ENCODE data around the gene IL2RA.
A peak's percentile ranks its signal among the peaks of the same experiment; 100 is the strongest.
"Not testable (repeated sequence)": the region's sequence is repeated elsewhere in the genome, so short reads cannot be mapped to it uniquely, and the experiment has no call there.

The IL2RA gene

GRCh38 chr10:6062101-6062771 lies at the start of gene IL2RA:
Gene IL2RA (minus strand): TSS chr10:6062367. CDS start chr10:6062151, 216 bp downstream.
- DNase-seq (ENCODE audit: low read depth in 2 of 2) = peak in 1 of 2 donors; percentile 64

- no peak for DNase-seq (ENCODE audit: low read depth in 2 of 2)
These were observed 48.0 kb upstream of the IL2RA start for GRCh38 chr10:6110136-6110535.

- no peak for DNase-seq (ENCODE audit: low read depth in 2 of 2)
These were observed 47.2 kb upstream of the IL2RA start for GRCh38 chr10:6109444-6109775.

GRCh38 chr10:6108631-6109443 lies 46.7 kb upstream of the IL2RA start:
- DNase-seq (ENCODE audit: low read depth in 2 of 2) = no peak

GRCh38 chr10:6108072-6108471 lies 45.9 kb upstream of the IL2RA start:
- no peak for DNase-seq (ENCODE audit: low read depth in 2 of 2)

- DNase-seq (ENCODE audit: low read depth in 2 of 2) = not testable (repeated sequence)
These were observed 45.4 kb upstream of the IL2RA start for GRCh38 chr10:6107616-6108015.

- DNase-seq (ENCODE audit: low read depth in 2 of 2) = no peak
These were observed 41.4 kb upstream of the IL2RA start for GRCh38 chr10:6103591-6103990.

GRCh38 chr10:6102128-6102527 lies 40.0 kb upstream of the IL2RA start:
- DNase-seq (ENCODE audit: low read depth in 2 of 2) = no peak

GRCh38 chr10:6101181-6101580 lies 39.0 kb upstream of the IL2RA start:
- no peak for DNase-seq (ENCODE audit: low read depth in 2 of 2)

GRCh38 chr10:6100370-6100769 lies 38.2 kb upstream of the IL2RA start:
- no peak for DNase-seq (ENCODE audit: low read depth in 2 of 2)

GRCh38 chr10:6098156-6098555 lies 36.0 kb upstream of the IL2RA start:
- DNase-seq (ENCODE audit: low read depth in 2 of 2) = no peak

- no peak for DNase-seq (ENCODE audit: low read depth in 2 of 2)
These were observed 34.9 kb upstream of the IL2RA start for GRCh38 chr10:6097063-6097462.

- DNase-seq (ENCODE audit: low read depth in 2 of 2) = no peak
These were observed 33.8 kb upstream of the IL2RA start for GRCh38 chr10:6095810-6096570.

- DNase-seq (ENCODE audit: low read depth in 2 of 2) = no peak
These were observed 30.6 kb upstream of the IL2RA start for GRCh38 chr10:6092731-6093130.

GRCh38 chr10:6091630-6092029 lies 29.5 kb upstream of the IL2RA start:
- DNase-seq (ENCODE audit: low read depth in 2 of 2) = no peak

- DNase-seq (ENCODE audit: low read depth in 2 of 2) = no peak
These were observed 27.4 kb upstream of the IL2RA start for GRCh38 chr10:6089334-6090219.

GRCh38 chr10:6088721-6089333 lies 26.7 kb upstream of the IL2RA start, which contains the start of gene RBM17:
Gene RBM17 (plus strand): TSS chr10:6089034. CDS start chr10:6097066, 8,032 bp downstream.
- DNase-seq (ENCODE audit: low read depth in 2 of 2) = peak; percentile 94 to 96

GRCh38 chr10:6086375-6087233 lies 24.4 kb upstream of the IL2RA start:
- DNase-seq (ENCODE audit: low read depth in 2 of 2) = peak; percentile 69 to 70

- no peak for DNase-seq (ENCODE audit: low read depth in 2 of 2)
These were observed 21.6 kb upstream of the IL2RA start for GRCh38 chr10:6083523-6084475.
